PC-3 (cell line): Measurements from ENCODE around the gene NEK4. TPM values are rescaled to one million over a fixed set of nuclear protein-coding genes. Genes with fewer than 3 reads are reported as not detected.

Experiments used
- ATAC-seq: fragments of 200-7000 bp; cut with Tn5 transposase; 2 replicates; pipeline ENCODE4 v1.9.1; 2020; ENCODE audit warnings: mild to moderate bottlenecking, moderate library complexity
- BruUV-seq: library from RNA; stranded (reverse); fragments of 400-500 nt; replicated peaks from 2 replicates; lab custom pipeline; 2021; lab: Mats Ljungman, UMichigan
- CTCF ChIA-PET: fragments of 300-600 bp; sonication (Branson Sonifier 250); formaldehyde crosslinking; loops from one replicate; lab custom pipeline; 2022; ENCODE audit warnings: antibody characterized with exemption; lab: Charles Lee
- POLR2A ChIA-PET: fragments of 300-600 bp; sonication (Branson Sonifier 250); formaldehyde crosslinking; loops from one replicate; lab custom pipeline; 2022; ENCODE audit warnings: antibody characterized with exemption; ENCODE audit not compliant: unreplicated experiment; lab: Charles Lee
- DNase-seq: peaks from one replicate; pipeline ENCODE4 v3.0.0-alpha.2; 2015
- H2AFZ ChIP-seq: fragments of 300-600 bp; sonication (generic); 2 replicates; pipeline ENCODE4 v1.6.0; 2016; ENCODE audit warnings: antibody characterized with exemption, low read length
- H3F3A ChIP-seq: fragments of 300-600 bp; sonication (generic); one replicate; pipeline ENCODE4 v1.6.0; 2017; ENCODE audit warnings: antibody characterized with exemption, low read length, control low read depth, mild to moderate bottlenecking; ENCODE audit not compliant: unreplicated experiment
- H3K27ac ChIP-seq: fragments of 300-600 bp; sonication (generic); 2 replicates; pipeline ENCODE4 v1.5.1; 2016; ENCODE audit warnings: mild to moderate bottlenecking, low read length
- H3K27me3 ChIP-seq: fragments of 300-600 bp; sonication (generic); 2 replicates; pipeline ENCODE4 v1.6.1; 2016; ENCODE audit warnings: low read length, mixed read lengths
- H3K36me3 ChIP-seq: fragments of 300-600 bp; sonication (generic); 2 replicates; pipeline ENCODE4 v1.6.1; 2016; ENCODE audit warnings: low read depth, mixed run types, low read length, mixed read lengths
- H3K4me1 ChIP-seq: fragments of 300-600 bp; sonication (generic); 2 replicates; pipeline ENCODE4 v1.5.1; 2016; ENCODE audit warnings: low read length; ENCODE audit not compliant: insufficient read depth
- H3K4me2 ChIP-seq: fragments of 300-600 bp; sonication (generic); 2 replicates; pipeline ENCODE4 v1.6.0; 2016; ENCODE audit warnings: low read length
- H3K4me3 ChIP-seq: fragments of 300-600 bp; sonication (generic); 2 replicates; pipeline ENCODE4 v1.5.1; 2016; ENCODE audit warnings: mild to moderate bottlenecking, low read length, mixed read lengths
- H3K79me2 ChIP-seq: fragments of 300-600 bp; sonication (generic); 2 replicates; pipeline ENCODE4 v1.6.1; 2017; ENCODE audit warnings: low read length, mixed read lengths
- H3K9ac ChIP-seq: fragments of 300-600 bp; sonication (generic); 2 replicates; pipeline ENCODE4 v1.6.0; 2016; ENCODE audit warnings: mild to moderate bottlenecking, low read length
- H3K9me2 ChIP-seq: fragments of 300-600 bp; sonication (generic); replicated peaks from 2 replicates; pipeline ENCODE4 v1.6.1; 2016; ENCODE audit warnings: mixed run types, low read length, mixed read lengths
- H3K9me3 ChIP-seq: fragments of 300-600 bp; sonication (generic); 2 replicates; pipeline ENCODE4 v1.6.1; 2016; ENCODE audit warnings: low read length, mixed read lengths
- H4K20me1 ChIP-seq: fragments of 300-600 bp; sonication (generic); 2 replicates; pipeline ENCODE4 v1.6.1; 2016; ENCODE audit warnings: low read length, mixed read lengths
- CTCF ChIP-seq: fragments of 300-600 bp; sonication (generic); conservative IDR thresholded peaks from 2 replicates; pipeline ENCODE4 v1.5.1; 2017; ENCODE audit warnings: antibody characterized with exemption, low read depth, mild to moderate bottlenecking, low read length
- EZH2 ChIP-seq: fragments of 300-600 bp; sonication (generic); IDR thresholded peaks from one replicate; pipeline ENCODE4 v1.6.1; 2017; ENCODE audit warnings: antibody characterized with exemption, mild to moderate bottlenecking, low read length; ENCODE audit not compliant: unreplicated experiment
- EZH2phosphoT487 ChIP-seq: fragments of 300-600 bp; sonication (generic); IDR thresholded peaks from 2 replicates; pipeline ENCODE4 v1.6.1; 2018; ENCODE audit warnings: mild to moderate bottlenecking, antibody characterized with exemption, low read length, borderline replicate concordance
- intact Hi-C: fragments of 100-400 bp; cut with micrococcal nuclease; formaldehyde crosslinking; loops from 2 replicates; pipeline ENCODE4 v1.9.0; 2023
- total RNA-seq: library from RNA; depleted of rRNA; stranded (reverse); fragments of >200 nt; gene quantifications from 2 replicates; pipeline ENCODE4 v1.2.3, GENCODE V29; 2014

The NEK4 gene
- total RNA-seq, 1 experiment from 2014 or later, result 33.6 TPM

- Histone ChIP-seq H3K4me2 (peak overlapping the region; percentile 88), H2AFZ (no peak overlapping the region), H3K27me3 (no peaks in the 10 kb centered on the region), H3K79me2 (peaks cover 94% of the 10 kb centered on the region), H3F3A (no peaks in the 10 kb centered on the region), H3K36me3 (peaks cover 38% of the 10 kb centered on the region), H3K9me2 (no peaks in the 10 kb centered on the region), H3K4me1 (peaks cover 50% of the 10 kb centered on the region), H3K9me3 (no peaks in the 10 kb centered on the region), H4K20me1 (peaks cover 28% of the 10 kb centered on the region), H3K27ac (no peak overlapping the region), H3K9ac (peak overlapping the region; percentile 99), H3K4me3 (peak overlapping the region; percentile 89)
- intact Hi-C loops, result loop anchor here (10.0 kb wide), 1 partner anchor 149 kb away; the partner anchor contains the start of genes NT5DC2 and UQCC5
- POLR2A ChIA-PET, result no interaction called here
- ATAC-seq, result no peak
- BruUV-seq, result no TSS peak
- CTCF ChIA-PET, result no interaction called here
- TF ChIP-seq EZH2phosphoT487, result no peak
- DNase-seq, result no peak
Measured at GRCh38 chr3:52684184-52684583, 86.6 kb downstream of the NEK4 start.

GRCh38 chr3:52683611-52684010 lies 87.1 kb downstream of the NEK4 start:
- peak overlapping the region; percentile 88; the same call in 1 of the 2 replicates for H3K4me2 ChIP-seq
- H4K20me1 ChIP-seq, result peaks cover 22% of the 10 kb centered on the region
- H3K4me1 ChIP-seq, result peaks cover 44% of the 10 kb centered on the region
- H3K79me2 ChIP-seq, result peaks cover 93% of the 10 kb centered on the region
- ChIA-PET POLR2A (interaction anchor here (0.6 kb wide), 1 partner anchor 9 kb away, joined by 3 read pairs; no protein-coding TSS in a partner anchor), CTCF (no interaction called here)
- H3K9me3 ChIP-seq, result no peaks in the 10 kb centered on the region
- no peak overlapping the region for H3K27ac ChIP-seq
- no peak overlapping the region for H2AFZ ChIP-seq
- peaks cover 38% of the 10 kb centered on the region for H3K36me3 ChIP-seq
- ATAC-seq (no peak), DNase-seq (no peak)
- no peaks in the 10 kb centered on the region for H3K9me2 ChIP-seq
- intact Hi-C loops, result loop anchor here (10.0 kb wide), 1 partner anchor 149 kb away; the partner anchor contains the start of genes NT5DC2 and UQCC5
- H3K4me3 ChIP-seq, result 0 out of 2 replicates have a peak overlapping the region, but pooled peaks have one; percentile 89
- no peaks in the 10 kb centered on the region for H3F3A ChIP-seq
- no peaks in the 10 kb centered on the region for H3K27me3 ChIP-seq
- BruUV-seq, result no TSS peak
- TF ChIP-seq EZH2, result no peak
- TF ChIP-seq EZH2phosphoT487, result no peak
- no peak for TF ChIP-seq CTCF
- H3K9ac ChIP-seq, result no peak overlapping the region

- peak; percentile 91 for DNase-seq
- peaks cover 28% of the 10 kb centered on the region for H3K4me1 ChIP-seq
- H3K27me3 ChIP-seq, result no peaks in the 10 kb centered on the region
- peak overlapping the region; percentile 29 for H3K4me2 ChIP-seq
- intact Hi-C loops, result loop anchor here (10.0 kb wide), 1 partner anchor 147 kb away; the partner anchor contains the start of genes NT5DC2 and UQCC5
- no peaks in the 10 kb centered on the region for H3F3A ChIP-seq
- no peaks in the 10 kb centered on the region for H3K9me2 ChIP-seq
- H3K4me3 ChIP-seq, result no peak overlapping the region
- BruUV-seq, result no TSS peak
- POLR2A ChIA-PET, result interaction anchor here (0.5 kb wide), 1 partner anchor 45 kb away, joined by 5 read pairs; no protein-coding TSS in a partner anchor
- TF ChIP-seq EZH2phosphoT487 (no peak), EZH2 (no peak), CTCF (peak; percentile 56)
- H3K9me3 ChIP-seq, result no peaks in the 10 kb centered on the region
- no peak overlapping the region for H2AFZ ChIP-seq
- peaks cover 32% of the 10 kb centered on the region for H3K36me3 ChIP-seq
- peak overlapping the region; percentile 2; the same call in 1 of the 2 replicates for H3K9ac ChIP-seq
- peak overlapping the region; percentile 42 for H3K27ac ChIP-seq
- H3K79me2 ChIP-seq, result peaks cover 77% of the 10 kb centered on the region
- peak; percentile 17; the same call in 1 of the 2 replicates for ATAC-seq
- CTCF ChIA-PET, result no interaction called here
- H4K20me1 ChIP-seq, result peaks cover 6% of the 10 kb centered on the region
Measured at GRCh38 chr3:52682016-52682415, 88.7 kb downstream of the NEK4 start.
